ENCODE data around the gene THRB.

GRCh38 chr3:24181256-24181655 lies 313.4 kb downstream of the THRB start:
- TF ChIP-seq POLR2A (IDR thresholded peaks at IDR 0.05) = no peak
- TF ChIP-seq, protein P1, sequence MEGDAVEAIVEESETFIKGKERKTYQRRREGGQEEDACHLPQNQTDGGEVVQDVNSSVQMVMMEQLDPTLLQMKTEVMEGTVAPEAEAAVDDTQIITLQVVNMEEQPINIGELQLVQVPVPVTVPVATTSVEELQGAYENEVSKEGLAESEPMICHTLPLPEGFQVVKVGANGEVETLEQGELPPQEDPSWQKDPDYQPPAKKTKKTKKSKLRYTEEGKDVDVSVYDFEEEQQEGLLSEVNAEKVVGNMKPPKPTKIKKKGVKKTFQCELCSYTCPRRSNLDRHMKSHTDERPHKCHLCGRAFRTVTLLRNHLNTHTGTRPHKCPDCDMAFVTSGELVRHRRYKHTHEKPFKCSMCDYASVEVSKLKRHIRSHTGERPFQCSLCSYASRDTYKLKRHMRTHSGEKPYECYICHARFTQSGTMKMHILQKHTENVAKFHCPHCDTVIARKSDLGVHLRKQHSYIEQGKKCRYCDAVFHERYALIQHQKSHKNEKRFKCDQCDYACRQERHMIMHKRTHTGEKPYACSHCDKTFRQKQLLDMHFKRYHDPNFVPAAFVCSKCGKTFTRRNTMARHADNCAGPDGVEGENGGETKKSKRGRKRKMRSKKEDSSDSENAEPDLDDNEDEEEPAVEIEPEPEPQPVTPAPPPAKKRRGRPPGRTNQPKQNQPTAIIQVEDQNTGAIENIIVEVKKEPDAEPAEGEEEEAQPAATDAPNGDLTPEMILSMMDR (IDR thresholded peaks at IDR 0.05) = no peak
- TF ChIP-seq POLR2AphosphoS5 (IDR thresholded peaks at IDR 0.05; ENCODE audit: insufficient read depth in 1 of 2, low read depth in 1 of 2) = no peak

Data from vagina (tissue), 2 donors.